ENCODE measurements around the gene OPN5. TPM values are rescaled to one million over a fixed set of nuclear protein-coding genes. Genes with fewer than 3 reads are reported as not detected.

OPN5 gene
- total RNA-seq (2022) (not detected in 2 replicates), Bru-seq, nascent RNA (percentile 17 among the genes with signal in this experiment), BruChase-seq, experiment 1, labeled RNA remaining after a 6-hour chase (percentile 22 among the genes with signal in this experiment), BruChase-seq, experiment 2, labeled RNA remaining after a 2-hour chase (percentile 20 among the genes with signal in this experiment)
- long read RNA-seq = 0 reads

- BruUV-seq (replicated peaks) = no TSS peak
Observed at GRCh38 chr6:47781732-47782131, at the start of gene OPN5. OPN5 (plus strand) TSS chr6:47782032; CDS start chr6:47782067, 35 bp downstream.

DNA sequence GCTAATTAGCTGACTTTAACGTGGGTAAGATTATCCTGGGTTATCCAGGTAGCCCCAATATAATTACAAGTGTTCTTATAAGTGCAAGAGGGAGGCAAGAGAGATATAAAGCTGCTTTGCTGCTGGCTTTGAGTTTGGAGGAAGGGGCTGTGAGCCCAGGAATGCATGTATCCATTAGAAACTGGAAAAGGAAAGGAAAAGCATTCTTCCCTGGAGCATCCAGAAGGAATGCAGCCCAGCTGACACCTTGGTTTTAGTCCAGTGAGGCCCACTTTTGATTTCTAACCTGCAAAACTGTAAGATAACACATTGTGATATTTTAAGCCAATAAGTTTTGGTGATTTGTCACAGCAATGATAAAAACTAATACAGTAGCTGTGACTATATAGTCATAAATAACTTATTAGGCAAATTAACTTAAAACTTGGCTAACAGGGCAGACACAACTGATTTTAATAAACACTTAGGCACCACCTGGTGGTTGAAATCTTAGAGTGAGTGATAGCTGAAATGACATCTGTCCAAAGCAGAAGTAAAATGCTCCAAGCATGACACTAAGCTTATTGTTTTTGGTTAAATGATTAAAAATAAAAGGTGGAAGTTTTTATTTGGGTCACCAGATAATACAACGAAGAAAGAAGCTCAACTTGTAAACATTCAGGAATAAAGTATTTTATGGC lies 47.8 kb upstream of the OPN5 start:
- peaks cover 8% of the 10 kb centered on the region for H3K36me3 Mint-ChIP-seq (ENCODE audit: insufficient read depth, unreplicated experiment)
- CTCF ChIA-PET = interaction anchor here (0.7 to 1.9 kb wide), 12 partner anchors 9 to 808 kb away, joined by 3 to 22 read pairs (median 4); no protein-coding TSS in a partner anchor
- no peak overlapping the region for H3K4me3 Mint-ChIP-seq (ENCODE audit: low read depth, unreplicated experiment)
- no peaks in the 10 kb centered on the region for H3K27me3 Mint-ChIP-seq (ENCODE audit: unreplicated experiment)
- no TSS peak for BruUV-seq (replicated peaks)
- peaks cover 45% of the 10 kb centered on the region for H3K4me1 Mint-ChIP-seq (ENCODE audit: low read depth, unreplicated experiment)
- TF ChIP-seq, protein P1, sequence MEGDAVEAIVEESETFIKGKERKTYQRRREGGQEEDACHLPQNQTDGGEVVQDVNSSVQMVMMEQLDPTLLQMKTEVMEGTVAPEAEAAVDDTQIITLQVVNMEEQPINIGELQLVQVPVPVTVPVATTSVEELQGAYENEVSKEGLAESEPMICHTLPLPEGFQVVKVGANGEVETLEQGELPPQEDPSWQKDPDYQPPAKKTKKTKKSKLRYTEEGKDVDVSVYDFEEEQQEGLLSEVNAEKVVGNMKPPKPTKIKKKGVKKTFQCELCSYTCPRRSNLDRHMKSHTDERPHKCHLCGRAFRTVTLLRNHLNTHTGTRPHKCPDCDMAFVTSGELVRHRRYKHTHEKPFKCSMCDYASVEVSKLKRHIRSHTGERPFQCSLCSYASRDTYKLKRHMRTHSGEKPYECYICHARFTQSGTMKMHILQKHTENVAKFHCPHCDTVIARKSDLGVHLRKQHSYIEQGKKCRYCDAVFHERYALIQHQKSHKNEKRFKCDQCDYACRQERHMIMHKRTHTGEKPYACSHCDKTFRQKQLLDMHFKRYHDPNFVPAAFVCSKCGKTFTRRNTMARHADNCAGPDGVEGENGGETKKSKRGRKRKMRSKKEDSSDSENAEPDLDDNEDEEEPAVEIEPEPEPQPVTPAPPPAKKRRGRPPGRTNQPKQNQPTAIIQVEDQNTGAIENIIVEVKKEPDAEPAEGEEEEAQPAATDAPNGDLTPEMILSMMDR (IDR thresholded peaks at IDR 0.05; ENCODE audit: unreplicated experiment) = peak; percentile 54
- peak; percentile 48 for DNase-seq
- H3K9me3 Mint-ChIP-seq (ENCODE audit: low read depth, unreplicated experiment) = no peaks in the 10 kb centered on the region
- no peak overlapping the region for H3K27ac Mint-ChIP-seq (ENCODE audit: unreplicated experiment)
- intact Hi-C loops (cut with micrococcal nuclease; ENCODE audit: unreplicated experiment) = loop anchor here (1.0 to 5.0 kb wide), 4 partner anchors 47 to 319 kb away; no protein-coding TSS in a partner anchor

More at GRCh38 chr6:47781732-47782131, at the start of gene OPN5:
- DNase-seq = no peak
- intact Hi-C loops (cut with micrococcal nuclease; ENCODE audit: unreplicated experiment) = loop anchor here (2.0 to 5.0 kb wide), 4 partner anchors 39 to 134 kb away; no protein-coding TSS in a partner anchor
- Mint-ChIP-seq H3K27me3 (ENCODE audit: unreplicated experiment) (no peaks in the 10 kb centered on the region), H3K4me3 (ENCODE audit: low read depth, unreplicated experiment) (peak within 1 kb of the TSS; percentile 9), H3K36me3 (ENCODE audit: insufficient read depth, unreplicated experiment) (no peaks in the 10 kb centered on the region), H3K9me3 (ENCODE audit: low read depth, unreplicated experiment) (no peaks in the 10 kb centered on the region), H3K4me1 (ENCODE audit: low read depth, unreplicated experiment) (no peaks in the 10 kb centered on the region), H3K27ac (ENCODE audit: unreplicated experiment) (peak within 1 kb of the TSS; percentile 59)
- TF ChIP-seq, protein P1 (IDR thresholded peaks at IDR 0.05; ENCODE audit: unreplicated experiment) = no peak
- CTCF ChIA-PET = interaction anchor here (1.0 to 1.5 kb wide), 3 partner anchors 48 to 129 kb away, joined by 3 to 8 read pairs (median 3); no protein-coding TSS in a partner anchor

DNA sequence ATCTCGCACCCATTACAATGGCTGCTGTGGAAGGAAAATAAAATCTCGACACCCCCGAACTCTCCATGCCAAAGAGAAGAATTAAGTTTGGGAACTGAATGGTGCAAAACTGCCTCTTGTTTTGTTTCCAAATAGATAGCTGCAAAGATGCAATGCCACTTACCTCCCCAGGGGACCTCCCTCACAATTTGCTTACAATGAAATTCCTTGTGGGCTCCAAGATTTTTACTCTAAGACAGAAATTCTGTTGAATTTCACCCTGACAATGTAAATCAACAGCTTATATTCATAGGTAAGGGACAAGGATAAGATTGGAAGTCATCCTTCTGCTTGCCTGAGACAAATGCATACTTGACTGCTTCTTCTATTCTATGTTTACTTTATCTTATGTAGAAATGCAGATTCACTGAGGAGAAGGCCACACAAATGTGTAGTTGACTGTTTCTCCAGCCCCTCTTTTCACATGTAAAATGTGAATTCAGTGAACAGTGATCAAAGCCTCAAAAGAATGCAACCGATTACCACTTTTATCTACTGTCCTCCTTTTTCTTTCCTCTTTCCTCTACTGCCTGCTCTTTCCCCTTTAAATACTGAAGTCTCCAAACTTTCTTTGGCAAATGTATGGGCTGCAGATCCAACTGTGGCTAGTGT lies 46.9 kb upstream of the OPN5 start:
- Mint-ChIP-seq H3K27ac (ENCODE audit: unreplicated experiment) (no peak overlapping the region), H3K4me3 (ENCODE audit: low read depth, unreplicated experiment) (no peak overlapping the region), H3K9me3 (ENCODE audit: low read depth, unreplicated experiment) (no peaks in the 10 kb centered on the region), H3K27me3 (ENCODE audit: unreplicated experiment) (no peaks in the 10 kb centered on the region), H3K4me1 (ENCODE audit: low read depth, unreplicated experiment) (peaks cover 35% of the 10 kb centered on the region), H3K36me3 (ENCODE audit: insufficient read depth, unreplicated experiment) (peaks cover 6% of the 10 kb centered on the region)
- intact Hi-C loops (cut with micrococcal nuclease; ENCODE audit: unreplicated experiment) = loop anchor here (1.0 to 5.0 kb wide), 4 partner anchors 46 to 320 kb away; no protein-coding TSS in a partner anchor
- CTCF ChIA-PET = interaction anchor here (0.7 to 1.9 kb wide), 11 partner anchors 10 to 327 kb away, joined by 3 to 22 read pairs (median 4); no protein-coding TSS in a partner anchor
- TF ChIP-seq, protein P1 (IDR thresholded peaks at IDR 0.05; ENCODE audit: unreplicated experiment) = no peak
- DNase-seq = no peak
- no TSS peak for BruUV-seq (replicated peaks)

DNA sequence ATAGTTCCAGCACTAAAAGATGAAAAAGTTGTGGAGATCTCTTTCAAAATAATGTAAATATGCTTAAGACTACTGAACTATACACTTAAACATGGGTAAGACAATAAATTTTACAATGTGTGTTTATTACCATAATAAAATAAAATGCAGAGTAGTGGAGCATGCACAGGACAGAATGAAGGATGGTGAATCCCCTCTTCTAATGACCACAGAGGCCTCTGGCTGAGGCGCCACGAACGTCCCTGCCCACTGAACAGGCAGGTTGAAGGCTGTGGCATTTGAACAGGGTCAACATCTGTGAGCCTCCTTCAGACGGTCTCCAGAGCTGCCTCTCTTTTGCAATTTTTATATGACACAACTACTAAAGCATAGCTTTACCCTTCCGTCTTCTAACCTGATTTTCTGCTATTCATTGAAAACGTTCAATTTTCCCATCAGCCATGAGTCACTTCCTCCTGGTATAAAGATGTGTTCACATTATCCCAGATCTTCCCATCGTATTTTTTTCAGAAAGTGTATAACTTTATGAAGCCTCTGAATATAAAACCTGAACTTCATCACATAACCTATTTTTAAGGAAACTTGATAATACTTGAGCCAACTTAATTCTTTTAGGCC lies 45.6 kb upstream of the OPN5 start:
- no peak for DNase-seq
- TF ChIP-seq, protein P1 (IDR thresholded peaks at IDR 0.05; ENCODE audit: unreplicated experiment) = no peak
- Mint-ChIP-seq H3K4me3 (ENCODE audit: low read depth, unreplicated experiment) (no peak overlapping the region), H3K36me3 (ENCODE audit: insufficient read depth, unreplicated experiment) (peaks cover 6% of the 10 kb centered on the region), H3K27me3 (ENCODE audit: unreplicated experiment) (no peaks in the 10 kb centered on the region), H3K4me1 (ENCODE audit: low read depth, unreplicated experiment) (peaks cover 29% of the 10 kb centered on the region), H3K27ac (ENCODE audit: unreplicated experiment) (no peak overlapping the region), H3K9me3 (ENCODE audit: low read depth, unreplicated experiment) (no peaks in the 10 kb centered on the region)
- intact Hi-C loops (cut with micrococcal nuclease; ENCODE audit: unreplicated experiment) = no loop called here
- no TSS peak for BruUV-seq (replicated peaks)
- CTCF ChIA-PET = interaction anchor here (0.7 kb wide), 1 partner anchor 15 kb away, joined by 4 read pairs; no protein-coding TSS in a partner anchor
